Measurements from ENCODE around the gene CFAP299.

DNA sequence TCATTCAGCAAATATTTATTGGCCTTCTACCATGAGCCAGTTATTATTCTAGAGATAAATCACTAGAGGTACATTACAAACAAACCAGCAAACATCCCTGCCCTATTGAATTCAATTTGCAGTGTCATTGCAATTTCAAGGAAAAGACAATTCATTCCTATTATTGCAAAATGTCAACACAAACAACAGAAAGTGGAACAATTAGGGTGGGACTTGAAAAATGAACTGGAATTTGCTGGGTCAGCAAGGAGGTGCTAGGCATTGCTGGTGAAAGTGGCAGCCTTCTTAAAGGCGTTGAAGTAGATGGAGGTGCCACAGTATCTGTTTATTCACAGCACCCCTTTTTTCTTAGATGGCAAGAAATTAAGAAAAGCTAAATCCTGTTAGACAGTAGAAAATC, 470.9 kb downstream of the CFAP299 start:
- TF ChIP-seq, protein P1, sequence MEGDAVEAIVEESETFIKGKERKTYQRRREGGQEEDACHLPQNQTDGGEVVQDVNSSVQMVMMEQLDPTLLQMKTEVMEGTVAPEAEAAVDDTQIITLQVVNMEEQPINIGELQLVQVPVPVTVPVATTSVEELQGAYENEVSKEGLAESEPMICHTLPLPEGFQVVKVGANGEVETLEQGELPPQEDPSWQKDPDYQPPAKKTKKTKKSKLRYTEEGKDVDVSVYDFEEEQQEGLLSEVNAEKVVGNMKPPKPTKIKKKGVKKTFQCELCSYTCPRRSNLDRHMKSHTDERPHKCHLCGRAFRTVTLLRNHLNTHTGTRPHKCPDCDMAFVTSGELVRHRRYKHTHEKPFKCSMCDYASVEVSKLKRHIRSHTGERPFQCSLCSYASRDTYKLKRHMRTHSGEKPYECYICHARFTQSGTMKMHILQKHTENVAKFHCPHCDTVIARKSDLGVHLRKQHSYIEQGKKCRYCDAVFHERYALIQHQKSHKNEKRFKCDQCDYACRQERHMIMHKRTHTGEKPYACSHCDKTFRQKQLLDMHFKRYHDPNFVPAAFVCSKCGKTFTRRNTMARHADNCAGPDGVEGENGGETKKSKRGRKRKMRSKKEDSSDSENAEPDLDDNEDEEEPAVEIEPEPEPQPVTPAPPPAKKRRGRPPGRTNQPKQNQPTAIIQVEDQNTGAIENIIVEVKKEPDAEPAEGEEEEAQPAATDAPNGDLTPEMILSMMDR (IDR thresholded peaks at IDR 0.05): no peak
- TF ChIP-seq POLR2A (IDR thresholded peaks at IDR 0.05): no peak
